ENCODE measurements around the gene LARP4B.
A peak's percentile ranks its signal among the peaks of the same experiment; 100 is the strongest.
"Not testable (repeated sequence)": the region's sequence is repeated elsewhere in the genome, so short reads cannot be mapped to it uniquely, and the experiment has no call there.

Gene LARP4B

GRCh38 chr10:785089-785860, 146.2 kb downstream of the LARP4B start:
- DNase-seq = no peak

GRCh38 chr10:784403-785088, 147.0 kb downstream of the LARP4B start:
- DNase-seq = peak in 1 of 5 donors; percentile 48

GRCh38 chr10:782751-783648, 148.5 kb downstream of the LARP4B start:
- DNase-seq = no peak

- no peak for DNase-seq
These were observed 150.7 kb downstream of the LARP4B start for GRCh38 chr10:780536-781524.

- no peak for DNase-seq
These were observed 152.7 kb downstream of the LARP4B start for GRCh38 chr10:778626-779330.

- no peak for DNase-seq
These were observed 153.5 kb downstream of the LARP4B start for GRCh38 chr10:777913-778479.

- DNase-seq = no peak
These were observed 154.7 kb downstream of the LARP4B start for GRCh38 chr10:776772-777171.

- DNase-seq = no peak
These were observed 156.0 kb downstream of the LARP4B start for GRCh38 chr10:775245-776075.

GRCh38 chr10:774661-775244, 156.8 kb downstream of the LARP4B start:
- DNase-seq = no peak

GRCh38 chr10:774223-774622, 157.3 kb downstream of the LARP4B start:
- no peak for DNase-seq

GRCh38 chr10:773562-774161, 157.8 kb downstream of the LARP4B start:
- no peak for DNase-seq

GRCh38 chr10:772227-772637, 159.3 kb downstream of the LARP4B start:
- DNase-seq = no peak

GRCh38 chr10:771647-772046, 159.9 kb downstream of the LARP4B start:
- no peak for DNase-seq

- DNase-seq = no peak
These were observed 160.5 kb downstream of the LARP4B start for GRCh38 chr10:770975-771374.

GRCh38 chr10:770048-770712, 161.3 kb downstream of the LARP4B start:
- DNase-seq = not testable (repeated sequence)

GRCh38 chr10:767794-768193, 163.7 kb downstream of the LARP4B start:
- DNase-seq = no peak

- no peak for DNase-seq
These were observed 164.3 kb downstream of the LARP4B start for GRCh38 chr10:767211-767610.

GRCh38 chr10:761376-761775, 170.1 kb downstream of the LARP4B start:
- peak in 1 of 5 donors; percentile 8 for DNase-seq

GRCh38 chr10:760622-761021, 170.9 kb downstream of the LARP4B start:
- no peak for DNase-seq
